ENCODE data around the gene LOC101059915.

LOC101059915 gene

DNA sequence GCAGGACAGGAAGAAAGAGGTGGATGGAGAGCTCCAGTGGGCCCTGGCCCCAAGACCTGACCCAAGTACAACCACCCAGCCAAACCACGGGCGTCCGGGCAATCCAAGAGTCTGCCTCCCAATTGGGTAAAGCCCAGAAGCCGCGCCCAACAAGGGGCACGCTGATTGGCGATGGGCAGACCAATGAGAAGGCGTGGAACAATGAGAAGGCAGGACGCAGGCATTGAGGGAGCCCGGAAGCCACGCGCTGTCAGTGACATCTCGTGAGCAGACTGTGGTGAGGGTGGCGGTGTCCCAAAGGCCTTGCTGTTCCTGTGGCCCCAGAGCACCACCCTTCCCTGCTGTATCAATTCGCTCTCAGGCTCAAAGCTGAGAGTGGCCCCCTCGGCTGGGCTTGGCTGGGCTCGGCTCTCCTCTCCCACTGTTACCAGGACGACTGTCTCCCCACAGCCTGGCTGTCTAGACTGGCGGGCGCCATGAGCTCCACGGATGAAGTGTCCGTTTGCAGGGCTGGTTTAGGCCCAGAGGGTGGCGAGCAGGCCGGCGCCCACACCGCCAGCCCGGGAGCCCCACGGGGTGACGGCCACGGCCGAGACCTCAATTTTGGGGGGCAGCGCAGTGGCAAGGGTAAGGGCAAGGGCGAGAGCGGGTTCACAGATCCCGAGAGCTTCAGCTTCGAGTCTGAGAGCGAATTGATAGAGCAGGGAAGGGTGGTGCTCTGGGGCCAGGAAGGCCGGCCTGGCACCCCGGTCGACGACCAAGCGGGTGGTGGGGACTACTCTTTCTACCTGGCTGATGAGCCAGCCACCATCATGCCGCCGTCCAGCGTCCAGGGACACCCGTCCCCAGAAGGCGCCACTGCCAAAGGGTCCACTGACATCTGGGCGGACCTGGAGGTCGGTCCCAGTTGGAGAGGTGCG lies at the start of gene LOC101059915:
Gene LOC101059915 (plus strand): TSS at position 219 of the 920 bp plus-strand sequence.
- DNase-seq, result no peak

DNA sequence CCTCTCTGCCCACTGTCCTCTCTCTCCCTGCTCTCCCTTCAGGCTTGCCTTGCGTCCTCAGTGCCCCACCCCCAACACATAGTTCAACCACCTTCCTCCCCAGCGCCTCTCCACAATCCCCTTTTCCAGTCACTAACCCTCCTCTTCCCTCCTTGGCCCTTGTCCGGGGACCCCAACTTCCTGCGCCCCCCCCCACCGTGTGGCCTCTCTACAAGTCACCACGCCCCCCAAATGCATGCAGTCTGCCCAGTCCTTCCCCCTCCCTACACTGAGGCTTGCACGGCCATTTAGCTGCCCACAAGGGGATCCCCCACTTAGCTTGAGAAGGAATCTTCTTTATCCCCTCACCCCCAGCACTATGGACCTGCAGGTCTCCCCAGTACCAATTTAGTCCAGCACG lies 49.6 kb upstream of the LOC101059915 start:
- no peak for DNase-seq

- DNase-seq, result peak; percentile 48
Observed at GRCh38 chrX:71618303-71618721, 49.0 kb upstream of the LOC101059915 start, which contains the start of gene CXCR3. Gene CXCR3, minus strand, starts transcription at chrX:71618511. Its CDS starts 62 bp downstream, at chrX:71618449.

DNA sequence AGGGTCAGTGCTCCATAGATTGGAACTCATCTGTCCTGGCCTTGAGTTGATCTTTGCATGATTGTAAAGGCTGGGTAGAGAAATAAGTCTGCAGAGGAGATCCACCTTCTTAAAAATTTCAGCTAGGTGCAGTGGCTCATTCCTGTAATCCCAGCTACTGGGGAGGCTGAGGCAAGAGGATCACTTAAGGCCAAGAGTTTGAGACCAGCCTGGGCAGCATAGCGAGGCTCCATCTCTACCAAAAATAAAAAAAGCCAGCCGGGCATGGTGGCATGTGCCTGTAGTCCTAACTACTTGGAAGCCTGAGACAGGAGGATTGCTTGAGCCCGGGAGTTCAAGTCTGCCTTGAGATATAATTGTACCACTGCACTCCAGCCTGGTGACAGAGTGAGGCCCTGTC lies 48.6 kb upstream of the LOC101059915 start:
- DNase-seq, result no peak

DNA sequence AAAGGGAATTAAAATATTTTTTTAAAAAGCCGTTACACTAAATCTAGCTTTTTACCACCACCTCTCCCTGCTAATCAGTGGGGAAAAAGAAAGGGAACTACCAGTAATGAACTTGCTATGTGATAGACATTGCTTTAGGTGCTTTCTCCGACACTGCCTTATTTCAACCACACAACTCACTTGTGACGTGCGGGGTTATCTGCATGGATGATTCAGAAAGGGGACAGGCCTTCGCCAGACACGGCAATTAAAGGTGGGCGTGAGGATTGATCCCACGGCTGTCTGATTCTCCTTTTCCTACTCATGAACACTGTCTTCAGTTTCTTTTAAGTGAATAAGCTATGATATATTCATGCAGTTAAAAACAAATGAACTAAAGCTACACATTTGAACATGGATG lies 48.2 kb upstream of the LOC101059915 start:
- DNase-seq, result peak; percentile 57

GRCh38 chrX:71619986-71620385 lies 47.4 kb upstream of the LOC101059915 start:
- no peak for DNase-seq

DNA sequence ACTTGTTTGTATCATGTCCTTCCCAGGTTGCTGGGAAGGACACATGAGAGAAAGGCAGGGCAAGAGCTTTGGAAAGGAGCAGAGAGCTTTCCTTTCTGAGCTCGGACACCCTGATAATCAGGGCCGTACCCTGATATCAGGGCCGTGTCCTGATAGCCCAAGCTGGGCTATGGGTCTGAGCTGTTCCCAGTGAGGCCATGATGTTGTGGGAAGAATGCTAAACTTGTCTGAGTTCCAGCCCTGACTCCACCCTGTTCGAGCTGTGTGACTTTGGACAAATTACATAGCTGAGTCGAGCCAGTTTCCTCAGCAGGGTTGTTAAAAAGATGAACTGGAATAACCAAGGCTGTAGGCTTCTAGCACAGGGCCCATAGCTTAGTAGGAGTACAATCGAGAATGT lies 45.7 kb upstream of the LOC101059915 start:
- no peak for DNase-seq

GRCh38 chrX:71622032-71622575 lies 45.2 kb upstream of the LOC101059915 start:
- no peak for DNase-seq

- DNase-seq, result no peak
Observed at GRCh38 chrX:71622576-71623450, 44.5 kb upstream of the LOC101059915 start.

DNA sequence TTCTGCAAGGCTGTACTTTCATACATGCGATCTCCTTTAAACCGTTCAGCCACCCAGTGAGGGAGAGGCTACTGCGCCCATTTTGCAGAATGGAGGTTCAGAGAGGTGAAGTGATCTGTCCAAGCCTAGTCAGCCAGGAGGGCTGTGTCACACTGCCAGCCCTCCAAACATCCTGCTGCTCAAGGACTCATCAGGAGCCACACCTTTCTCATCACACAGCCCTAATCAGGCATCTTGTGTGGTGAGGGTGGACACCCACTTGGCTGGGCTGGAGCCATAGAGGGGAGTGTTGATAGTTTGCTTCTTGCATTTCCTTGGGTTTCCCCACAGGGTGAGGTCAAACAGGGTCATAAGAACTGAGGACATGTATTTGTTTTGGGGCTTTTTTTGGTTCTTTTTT lies 43.6 kb upstream of the LOC101059915 start:
- DNase-seq, result no peak

DNA sequence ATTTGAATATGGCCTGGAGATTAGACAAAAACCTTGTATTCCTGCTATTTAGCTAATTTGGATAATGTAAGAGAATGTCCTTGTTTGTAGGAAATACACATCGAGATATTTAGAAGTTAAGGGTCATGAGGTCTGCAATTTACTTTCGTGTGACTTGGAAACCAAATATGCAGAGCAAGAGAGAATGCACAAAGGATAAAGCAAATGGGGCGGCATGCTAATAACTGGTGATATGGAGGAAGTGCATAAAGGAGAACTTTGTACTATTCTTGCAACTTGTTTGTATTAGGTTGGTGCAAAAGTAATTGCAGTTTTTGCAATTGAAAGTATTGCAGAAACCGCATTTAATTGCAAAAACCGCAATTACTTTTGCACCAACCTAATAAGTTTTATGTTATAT lies 41.9 kb upstream of the LOC101059915 start:
- DNase-seq, result no peak

- no peak for DNase-seq
Observed at GRCh38 chrX:71626576-71626975, 40.8 kb upstream of the LOC101059915 start.

DNA sequence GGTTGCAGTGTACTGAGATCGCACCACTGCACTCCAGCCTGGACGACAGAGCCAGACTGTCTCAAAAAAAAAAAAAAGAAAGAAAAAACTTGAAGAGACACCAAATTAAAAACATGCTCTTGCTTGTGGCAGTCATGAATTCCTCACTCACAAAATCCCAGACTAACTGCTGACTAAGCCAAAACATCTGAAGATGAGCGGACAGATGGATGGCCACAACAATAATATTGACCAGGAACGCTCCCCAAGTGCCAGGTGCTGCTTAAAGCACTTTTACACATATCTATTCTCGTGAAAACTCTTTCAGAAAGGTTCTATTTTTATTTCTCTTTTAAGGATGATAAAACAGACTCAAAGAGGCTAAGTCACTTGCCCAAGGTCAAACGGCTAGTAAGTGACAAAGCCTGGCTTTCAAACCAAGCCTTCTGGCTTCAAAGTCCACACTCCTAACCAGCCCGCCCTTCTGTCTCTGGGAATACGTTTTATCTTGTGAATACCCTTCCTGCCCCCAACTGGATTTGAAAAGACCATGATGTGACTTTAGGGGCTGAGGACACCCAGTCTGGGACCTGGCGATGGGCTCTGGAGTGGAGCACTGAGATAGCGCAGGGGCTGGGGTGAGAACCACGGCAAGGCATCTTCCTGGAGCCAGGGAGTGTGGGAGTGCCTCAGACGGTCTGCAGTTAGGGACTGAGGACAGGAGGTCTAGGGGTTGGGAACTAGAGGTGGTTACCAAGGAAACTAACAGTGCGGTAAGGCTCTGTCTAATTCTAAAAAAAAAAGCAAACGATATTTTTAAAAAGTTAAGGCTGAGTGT lies 39.5 kb upstream of the LOC101059915 start:
- no peak for DNase-seq

- DNase-seq, result no peak
Observed at GRCh38 chrX:71629467-71629866, 37.9 kb upstream of the LOC101059915 start.

DNA sequence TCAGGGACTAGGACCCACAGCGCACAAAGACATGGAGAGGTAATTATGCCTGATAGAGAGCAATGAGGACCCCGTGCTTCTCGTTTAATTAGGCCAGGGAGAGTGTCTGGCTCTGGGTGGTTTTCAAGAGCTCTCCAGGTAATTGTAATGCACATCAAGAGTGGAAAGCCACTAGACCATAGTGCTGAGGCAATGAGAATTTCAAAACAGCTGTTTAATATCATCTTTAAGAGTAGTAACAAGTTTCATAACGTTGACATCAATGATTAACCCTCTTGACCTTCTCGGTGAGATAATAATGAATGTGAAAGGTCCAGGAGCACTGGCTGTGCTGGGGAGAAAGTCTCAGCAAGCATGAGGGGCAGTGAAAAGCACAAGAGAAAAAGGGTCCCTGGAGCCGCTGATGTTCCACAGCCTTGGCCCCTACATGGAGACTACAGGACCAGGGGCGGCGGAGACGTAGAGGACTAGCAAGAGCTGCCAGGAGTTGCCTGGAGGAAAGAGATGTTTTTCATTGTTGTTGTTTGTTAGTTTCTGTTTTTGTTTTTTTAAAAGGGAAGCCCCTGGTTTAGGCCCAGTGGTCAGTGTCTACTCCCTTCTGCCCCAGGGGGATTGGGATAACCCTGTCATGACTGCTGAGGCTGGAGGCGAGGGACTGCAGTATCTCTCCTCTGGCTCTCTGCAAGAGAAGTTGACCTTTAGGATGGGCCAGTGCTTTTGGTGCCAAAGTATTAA lies 34.3 kb upstream of the LOC101059915 start:
- DNase-seq, result no peak

GRCh38 chrX:71634366-71634765 lies 33.0 kb upstream of the LOC101059915 start:
- DNase-seq, result no peak

- no peak for DNase-seq
Observed at GRCh38 chrX:71636438-71637252, 30.7 kb upstream of the LOC101059915 start.

- DNase-seq, result no peak
Observed at GRCh38 chrX:71637253-71637618, 30.1 kb upstream of the LOC101059915 start.

DNA sequence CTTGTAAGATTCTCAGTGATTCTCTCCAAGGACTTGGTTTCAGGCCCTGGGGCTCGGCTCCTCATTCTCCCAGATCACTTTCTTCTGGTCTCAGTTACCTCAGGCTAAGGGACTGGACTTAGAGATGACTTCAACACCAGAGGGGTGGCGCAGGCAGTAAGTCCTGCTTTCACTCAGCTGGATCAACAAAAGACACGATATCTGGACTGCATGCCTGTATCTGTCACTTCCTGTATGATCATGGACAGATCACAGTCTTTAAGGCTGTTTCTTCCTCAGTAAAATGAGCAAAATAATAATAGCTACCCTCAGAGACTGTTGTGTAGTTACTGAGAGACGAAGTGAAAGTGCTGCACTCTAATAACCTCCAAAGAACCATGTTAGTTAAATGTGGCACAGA lies 29.5 kb upstream of the LOC101059915 start:
- no peak for DNase-seq

GRCh38 chrX:71638409-71638808 lies 28.9 kb upstream of the LOC101059915 start:
- DNase-seq, result no peak

DNA sequence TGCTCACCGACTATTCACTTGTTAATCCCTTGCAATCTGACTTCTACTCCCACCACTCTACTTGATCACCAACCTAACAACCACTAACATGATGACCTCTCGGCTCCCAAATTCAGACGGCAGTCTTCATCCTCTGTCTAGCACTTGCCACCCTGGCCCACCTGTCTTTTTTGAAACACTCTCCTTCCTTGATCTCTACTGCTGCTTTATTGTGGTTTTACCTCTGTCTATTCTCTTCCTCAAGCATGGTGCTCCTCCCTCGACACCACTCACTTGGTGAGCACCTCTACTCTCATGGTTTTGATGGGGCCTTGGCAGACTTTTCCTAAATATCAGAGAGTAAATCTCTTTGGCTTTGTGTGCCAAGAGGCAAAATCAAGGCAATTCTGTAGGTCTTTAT lies 27.3 kb upstream of the LOC101059915 start:
- DNase-seq, result no peak

Data from activated T-cell treated with anti-CD3 and anti-CD28 coated beads for 4 hours (primary cell).